GM10248 (cell line): ENCODE results near the gene FRMD3.

ENCODE experiments used
- CTCF ChIA-PET: fragments of 300-600 bp; sonication (Branson Sonifier 250); formaldehyde crosslinking; extraction: SDS; loops from one replicate; lab custom pipeline; 2021; ENCODE audit warnings: antibody characterized with exemption; lab: Yijun Ruan, JAX
- POLR2A ChIA-PET: fragments of 350-650 bp; sonication (Branson Sonifier 250); formaldehyde crosslinking; extraction: SDS; loops from one replicate; lab custom pipeline; 2020; ENCODE audit warnings: antibody characterized with exemption; lab: Yijun Ruan, JAX
- DNase-seq: peaks from one replicate; pipeline ENCODE4 v3.0.0; 2012; ENCODE audit errors: extremely low spot score
- TF ChIP-seq, protein P1 (sequence below): IDR thresholded peaks from 2 replicates; pipeline ENCODE4 v1.5.1; 2012; ENCODE audit warnings: mild to moderate bottlenecking, low read depth; ENCODE audit errors: extremely low read depth, missing control alignments, control extremely low read depth

FRMD3 gene

DNA sequence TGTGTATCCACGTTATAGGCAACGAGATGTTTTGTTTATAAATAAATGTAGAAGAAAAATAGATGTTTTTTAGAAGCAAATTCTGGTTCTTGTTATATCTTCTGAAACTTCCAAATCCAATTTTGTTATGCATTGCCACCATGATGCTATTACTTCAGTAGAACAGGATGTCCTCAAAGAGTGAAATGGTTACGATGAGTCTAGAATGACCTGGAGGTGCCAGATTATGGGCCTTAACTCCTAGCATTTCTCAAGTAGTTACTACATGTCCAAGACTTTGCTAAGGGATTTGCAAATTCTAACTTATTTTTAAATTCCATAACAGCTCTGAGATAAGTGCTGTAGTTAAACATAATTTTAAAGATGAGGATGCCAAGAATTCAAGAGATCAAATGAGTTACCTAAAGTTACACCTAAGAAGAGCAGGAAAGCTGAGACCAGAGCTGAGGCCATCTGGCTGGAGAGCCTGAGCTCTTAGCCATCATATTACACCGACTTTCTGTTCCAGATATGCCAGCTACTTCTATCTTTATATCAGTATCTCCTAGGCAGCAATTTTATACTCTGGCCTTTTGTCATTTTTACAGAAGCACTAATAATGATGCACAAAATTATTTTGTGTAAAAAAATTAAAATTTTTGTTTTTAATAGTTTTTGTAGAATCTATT lies 302.0 kb downstream of the FRMD3 start:
- DNase-seq, result no peak
- ChIA-PET POLR2A (no interaction called here), CTCF (interaction anchor here (1.3 kb wide), 1 partner anchor 21 kb away, joined by 3 read pairs; no protein-coding TSS in a partner anchor)
- TF ChIP-seq, protein P1, sequence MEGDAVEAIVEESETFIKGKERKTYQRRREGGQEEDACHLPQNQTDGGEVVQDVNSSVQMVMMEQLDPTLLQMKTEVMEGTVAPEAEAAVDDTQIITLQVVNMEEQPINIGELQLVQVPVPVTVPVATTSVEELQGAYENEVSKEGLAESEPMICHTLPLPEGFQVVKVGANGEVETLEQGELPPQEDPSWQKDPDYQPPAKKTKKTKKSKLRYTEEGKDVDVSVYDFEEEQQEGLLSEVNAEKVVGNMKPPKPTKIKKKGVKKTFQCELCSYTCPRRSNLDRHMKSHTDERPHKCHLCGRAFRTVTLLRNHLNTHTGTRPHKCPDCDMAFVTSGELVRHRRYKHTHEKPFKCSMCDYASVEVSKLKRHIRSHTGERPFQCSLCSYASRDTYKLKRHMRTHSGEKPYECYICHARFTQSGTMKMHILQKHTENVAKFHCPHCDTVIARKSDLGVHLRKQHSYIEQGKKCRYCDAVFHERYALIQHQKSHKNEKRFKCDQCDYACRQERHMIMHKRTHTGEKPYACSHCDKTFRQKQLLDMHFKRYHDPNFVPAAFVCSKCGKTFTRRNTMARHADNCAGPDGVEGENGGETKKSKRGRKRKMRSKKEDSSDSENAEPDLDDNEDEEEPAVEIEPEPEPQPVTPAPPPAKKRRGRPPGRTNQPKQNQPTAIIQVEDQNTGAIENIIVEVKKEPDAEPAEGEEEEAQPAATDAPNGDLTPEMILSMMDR, result no peak

DNA sequence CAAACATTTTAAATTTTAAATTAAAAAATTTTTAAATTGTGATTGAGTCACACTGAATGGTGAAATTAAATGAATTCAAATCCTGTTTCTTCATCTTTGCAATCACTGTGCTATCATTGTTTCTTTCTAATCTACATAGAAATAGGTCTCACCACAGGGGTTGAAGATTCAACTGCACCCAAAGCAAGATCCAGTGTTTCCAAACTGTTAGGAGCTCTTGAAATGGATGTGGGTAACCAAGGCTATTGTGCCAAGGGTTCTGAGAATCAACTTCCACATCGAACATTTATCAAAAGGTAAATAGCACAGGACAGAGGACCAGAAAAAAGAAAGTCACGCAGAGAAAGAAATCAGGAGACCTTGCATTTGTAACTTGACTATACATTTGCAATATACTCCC lies 302.7 kb downstream of the FRMD3 start:
- TF ChIP-seq, protein P1, result no peak
- CTCF ChIA-PET, result no interaction called here
- no peak for DNase-seq
- POLR2A ChIA-PET, result no interaction called here

DNA sequence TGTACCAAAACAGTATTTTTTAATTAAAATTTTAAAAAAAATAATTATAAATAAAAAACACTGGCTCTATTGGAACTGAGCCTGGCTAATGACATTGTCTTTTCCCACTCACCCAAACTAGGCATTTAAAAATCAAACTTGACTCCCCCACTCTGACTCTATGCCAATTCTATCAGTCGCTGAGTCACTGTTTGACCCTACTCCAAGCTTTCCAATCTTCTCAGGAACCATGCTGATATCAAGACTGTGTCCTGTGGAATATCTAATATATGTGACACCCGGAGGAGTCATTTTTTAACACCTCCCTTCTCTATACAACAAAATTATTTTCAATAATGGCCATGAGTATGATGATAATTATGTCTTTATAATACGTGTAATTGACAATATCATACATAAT lies 303.7 kb downstream of the FRMD3 start:
- no peak for DNase-seq
- TF ChIP-seq, protein P1, result no peak
- ChIA-PET POLR2A (no interaction called here), CTCF (no interaction called here)

DNA sequence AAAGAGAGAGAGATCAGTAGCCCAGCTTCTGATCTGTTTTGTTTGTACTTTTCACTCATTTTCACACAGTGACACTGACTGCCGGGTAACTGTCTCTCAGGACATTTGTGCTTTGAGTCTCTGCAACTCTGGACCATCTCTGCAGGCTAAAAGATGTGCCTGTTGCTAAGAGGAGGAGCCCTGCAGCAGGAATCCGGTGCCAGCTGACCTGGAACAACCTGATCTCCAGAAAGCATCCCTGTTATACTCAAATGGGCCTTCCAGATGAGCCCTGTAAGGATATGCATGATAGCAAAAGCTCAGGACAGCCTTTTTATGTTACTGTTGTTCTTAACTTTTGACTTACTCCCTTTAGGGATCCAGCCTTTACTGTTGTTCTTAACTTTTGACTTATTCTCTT lies 304.6 kb downstream of the FRMD3 start:
- ChIA-PET POLR2A (no interaction called here), CTCF (no interaction called here)
- TF ChIP-seq, protein P1, result no peak

DNA sequence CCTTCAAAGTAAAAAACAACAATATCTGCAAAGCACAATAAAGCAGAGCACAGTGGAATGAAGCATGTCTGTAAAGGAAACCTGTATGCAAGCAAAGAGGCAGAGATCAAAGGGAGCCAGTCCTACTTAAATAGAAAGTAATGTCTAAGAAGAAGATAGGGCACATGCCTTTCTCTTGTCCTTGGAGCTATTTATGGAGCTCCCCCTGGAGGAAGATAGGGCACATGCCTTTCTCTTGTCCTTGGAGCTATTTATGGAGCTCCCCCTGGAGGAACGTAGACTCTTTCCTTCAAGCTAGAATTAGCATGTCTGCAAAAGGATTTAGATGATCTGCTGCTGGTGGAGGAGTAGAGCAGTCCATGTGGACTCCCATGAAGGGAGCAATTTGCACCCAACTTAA lies 307.2 kb downstream of the FRMD3 start:
- ChIA-PET CTCF (no interaction called here), POLR2A (no interaction called here)
- TF ChIP-seq, protein P1, result no peak
- no peak for DNase-seq

More for the DNA sequence above, 304.6 kb downstream of the FRMD3 start:
- DNase-seq, result no peak

DNA sequence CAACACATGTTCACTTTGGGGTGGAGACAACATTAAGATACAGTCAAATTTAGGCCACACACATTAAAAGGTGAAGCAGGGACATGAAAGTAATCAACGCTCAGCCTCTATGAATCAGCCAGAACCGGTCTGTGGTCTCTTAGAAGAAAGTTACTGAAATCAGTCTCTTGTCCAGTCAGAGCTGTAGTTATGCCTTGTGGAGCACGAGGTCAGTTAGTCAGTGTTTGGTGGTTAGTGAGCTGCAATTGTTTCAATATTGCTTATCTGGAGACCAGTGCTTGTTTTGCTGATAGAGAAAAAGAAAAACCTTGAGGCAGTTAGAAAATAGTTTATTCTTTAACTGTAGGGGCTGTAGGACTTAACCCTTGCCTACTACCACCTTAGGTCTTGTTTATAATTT lies 317.5 kb downstream of the FRMD3 start:
- peak; percentile 25 for DNase-seq
- TF ChIP-seq, protein P1, result no peak
- CTCF ChIA-PET, result interaction anchor here (0.7 to 1.7 kb wide), 3 partner anchors 9 to 114 kb away, joined by 3 to 4 read pairs (median 3); no protein-coding TSS in a partner anchor

More for the DNA sequence above, 317.5 kb downstream of the FRMD3 start:
- POLR2A ChIA-PET, result no interaction called here
